ENCODE results near the gene KBTBD8. TPM values are rescaled to one million over a fixed set of nuclear protein-coding genes. Genes with fewer than 3 reads are reported as not detected.

KBTBD8 gene
- polyA plus RNA-seq, 2 donors = 0.47 to 0.56 TPM

GRCh38 chr3:66994588-66994987 is 3.5 kb upstream of the KBTBD8 start:
- H3K4me3 ChIP-seq (ENCODE audit: low read depth in 1 of 2, low read length in 2 of 2) = no peak overlapping the region
- 75 to 77% methylated on average over 1 of the region's 1 CpG for WGBS, 2 donors
- no peaks in the 10 kb centered on the region for H3K27me3 ChIP-seq (ENCODE audit: control insufficient read depth in 1 of 2, insufficient read depth in 2 of 2, low read length in 2 of 2)
- H3K4me1 ChIP-seq (ENCODE audit: control insufficient read depth in 2 of 2, insufficient read depth in 2 of 2, low read length in 1 of 2) = peaks cover 0 to 2% of the 10 kb centered on the region in 2 donors
- no peaks in the 10 kb centered on the region for H3K36me3 ChIP-seq (ENCODE audit: control insufficient read depth in 2 of 2, insufficient read depth in 2 of 2, low read length in 1 of 2)
- no peak overlapping the region for H3K27ac ChIP-seq (ENCODE audit: low read depth in 2 of 2, low read length in 1 of 2)
- H3K9me3 ChIP-seq (ENCODE audit: control insufficient read depth in 2 of 2, insufficient read depth in 1 of 2, low read depth in 1 of 2, low read length in 1 of 2) = no peaks in the 10 kb centered on the region

GRCh38 chr3:66996696-66997095 is 1.4 kb upstream of the KBTBD8 start:
- Histone ChIP-seq H3K4me1 (ENCODE audit: control insufficient read depth in 2 of 2, insufficient read depth in 2 of 2, low read length in 1 of 2) (peaks cover 0 to 2% of the 10 kb centered on the region in 2 donors), H3K27me3 (ENCODE audit: control insufficient read depth in 1 of 2, insufficient read depth in 2 of 2, low read length in 2 of 2) (no peaks in the 10 kb centered on the region), H3K36me3 (ENCODE audit: control insufficient read depth in 2 of 2, insufficient read depth in 2 of 2, low read length in 1 of 2) (no peaks in the 10 kb centered on the region), H3K27ac (ENCODE audit: low read depth in 2 of 2, low read length in 1 of 2) (no peak overlapping the region), H3K9me3 (ENCODE audit: control insufficient read depth in 2 of 2, insufficient read depth in 1 of 2, low read depth in 1 of 2, low read length in 1 of 2) (no peaks in the 10 kb centered on the region), H3K4me3 (ENCODE audit: low read depth in 1 of 2, low read length in 2 of 2) (no peak overlapping the region)
- whole genome bisulfite sequencing, 2 donors = 61 to 62% methylated on average over 4 of the region's 4 CpGs

GRCh38 chr3:66997560-66998112 is 471 bp upstream of the KBTBD8 start:
- no peaks in the 10 kb centered on the region for H3K9me3 ChIP-seq (ENCODE audit: control insufficient read depth in 2 of 2, insufficient read depth in 1 of 2, low read depth in 1 of 2, low read length in 1 of 2)
- peak overlapping the region; percentile 12 to 89 for H3K4me3 ChIP-seq (ENCODE audit: low read depth in 1 of 2, low read length in 2 of 2)
- 6 to 7% methylated on average over 18 of the region's 18 CpGs for WGBS, 2 donors
- H3K27ac ChIP-seq (ENCODE audit: low read depth in 2 of 2, low read length in 1 of 2) = peak overlapping the region in 1 of 2 donors; percentile 35
- H3K4me1 ChIP-seq (ENCODE audit: control insufficient read depth in 2 of 2, insufficient read depth in 2 of 2, low read length in 1 of 2) = peaks cover 0 to 2% of the 10 kb centered on the region in 2 donors
- no peaks in the 10 kb centered on the region for H3K36me3 ChIP-seq (ENCODE audit: control insufficient read depth in 2 of 2, insufficient read depth in 2 of 2, low read length in 1 of 2)
- H3K27me3 ChIP-seq (ENCODE audit: control insufficient read depth in 1 of 2, insufficient read depth in 2 of 2, low read length in 2 of 2) = no peaks in the 10 kb centered on the region

GRCh38 chr3:66998904-66999235 is 763 bp downstream of the KBTBD8 start:
- H3K36me3 ChIP-seq (ENCODE audit: control insufficient read depth in 2 of 2, insufficient read depth in 2 of 2, low read length in 1 of 2) = no peaks in the 10 kb centered on the region
- no peaks in the 10 kb centered on the region for H3K27me3 ChIP-seq (ENCODE audit: control insufficient read depth in 1 of 2, insufficient read depth in 2 of 2, low read length in 2 of 2)
- no peaks in the 10 kb centered on the region for H3K9me3 ChIP-seq (ENCODE audit: control insufficient read depth in 2 of 2, insufficient read depth in 1 of 2, low read depth in 1 of 2, low read length in 1 of 2)
- peak overlapping the region; percentile 70 to 82 for H3K27ac ChIP-seq (ENCODE audit: low read depth in 2 of 2, low read length in 1 of 2)
- peaks cover 0 to 2% of the 10 kb centered on the region in 2 donors for H3K4me1 ChIP-seq (ENCODE audit: control insufficient read depth in 2 of 2, insufficient read depth in 2 of 2, low read length in 1 of 2)
- H3K4me3 ChIP-seq (ENCODE audit: low read depth in 1 of 2, low read length in 2 of 2) = peak overlapping the region; percentile 86 to 89
- 2 to 3% methylated on average over 10 of the region's 10 CpGs for WGBS, 2 donors

- WGBS, 2 donors = 57 to 60% methylated on average over 2 of the region's 2 CpGs
- H3K4me1 ChIP-seq (ENCODE audit: control insufficient read depth in 2 of 2, insufficient read depth in 2 of 2, low read length in 1 of 2) = peaks cover 0 to 2% of the 10 kb centered on the region in 2 donors
- no peak overlapping the region for H3K27ac ChIP-seq (ENCODE audit: low read depth in 2 of 2, low read length in 1 of 2)
- no peaks in the 10 kb centered on the region for H3K9me3 ChIP-seq (ENCODE audit: control insufficient read depth in 2 of 2, insufficient read depth in 1 of 2, low read depth in 1 of 2, low read length in 1 of 2)
- H3K36me3 ChIP-seq (ENCODE audit: control insufficient read depth in 2 of 2, insufficient read depth in 2 of 2, low read length in 1 of 2) = no peaks in the 10 kb centered on the region
- H3K4me3 ChIP-seq (ENCODE audit: low read depth in 1 of 2, low read length in 2 of 2) = no peak overlapping the region
- H3K27me3 ChIP-seq (ENCODE audit: control insufficient read depth in 1 of 2, insufficient read depth in 2 of 2, low read length in 2 of 2) = no peaks in the 10 kb centered on the region
Observed at GRCh38 chr3:67000009-67000408, 1.9 kb downstream of the KBTBD8 start.

GRCh38 chr3:67001086-67001861 is 3.2 kb downstream of the KBTBD8 start:
- Histone ChIP-seq H3K9me3 (ENCODE audit: control insufficient read depth in 2 of 2, insufficient read depth in 1 of 2, low read depth in 1 of 2, low read length in 1 of 2) (no peaks in the 10 kb centered on the region), H3K4me3 (ENCODE audit: low read depth in 1 of 2, low read length in 2 of 2) (no peak overlapping the region), H3K36me3 (ENCODE audit: control insufficient read depth in 2 of 2, insufficient read depth in 2 of 2, low read length in 1 of 2) (no peaks in the 10 kb centered on the region), H3K27ac (ENCODE audit: low read depth in 2 of 2, low read length in 1 of 2) (no peak overlapping the region), H3K4me1 (ENCODE audit: control insufficient read depth in 2 of 2, insufficient read depth in 2 of 2, low read length in 1 of 2) (peaks cover 0 to 2% of the 10 kb centered on the region in 2 donors), H3K27me3 (ENCODE audit: control insufficient read depth in 1 of 2, insufficient read depth in 2 of 2, low read length in 2 of 2) (no peaks in the 10 kb centered on the region)
- WGBS, 2 donors = 88 to 89% methylated on average over 8 of the region's 8 CpGs

GRCh38 chr3:67005974-67006373 is 7.9 kb downstream of the KBTBD8 start:
- H3K27me3 ChIP-seq (ENCODE audit: control insufficient read depth in 1 of 2, insufficient read depth in 2 of 2, low read length in 2 of 2) = no peaks in the 10 kb centered on the region
- no peaks in the 10 kb centered on the region for H3K4me1 ChIP-seq (ENCODE audit: control insufficient read depth in 2 of 2, insufficient read depth in 2 of 2, low read length in 1 of 2)
- H3K9me3 ChIP-seq (ENCODE audit: control insufficient read depth in 2 of 2, insufficient read depth in 1 of 2, low read depth in 1 of 2, low read length in 1 of 2) = no peaks in the 10 kb centered on the region
- 92 to 93% methylated on average over 1 of the region's 1 CpG for WGBS, 2 donors
- H3K27ac ChIP-seq (ENCODE audit: low read depth in 2 of 2, low read length in 1 of 2) = no peak overlapping the region
- no peaks in the 10 kb centered on the region for H3K36me3 ChIP-seq (ENCODE audit: control insufficient read depth in 2 of 2, insufficient read depth in 2 of 2, low read length in 1 of 2)
- H3K4me3 ChIP-seq (ENCODE audit: low read depth in 1 of 2, low read length in 2 of 2) = no peak overlapping the region

GRCh38 chr3:67006460-67006859 is 8.4 kb downstream of the KBTBD8 start:
- Histone ChIP-seq H3K27me3 (ENCODE audit: control insufficient read depth in 1 of 2, insufficient read depth in 2 of 2, low read length in 2 of 2) (no peaks in the 10 kb centered on the region), H3K36me3 (ENCODE audit: control insufficient read depth in 2 of 2, insufficient read depth in 2 of 2, low read length in 1 of 2) (no peaks in the 10 kb centered on the region), H3K4me1 (ENCODE audit: control insufficient read depth in 2 of 2, insufficient read depth in 2 of 2, low read length in 1 of 2) (no peaks in the 10 kb centered on the region), H3K4me3 (ENCODE audit: low read depth in 1 of 2, low read length in 2 of 2) (no peak overlapping the region), H3K27ac (ENCODE audit: low read depth in 2 of 2, low read length in 1 of 2) (no peak overlapping the region), H3K9me3 (ENCODE audit: control insufficient read depth in 2 of 2, insufficient read depth in 1 of 2, low read depth in 1 of 2, low read length in 1 of 2) (no peaks in the 10 kb centered on the region)
- WGBS, 2 donors = 74 to 77% methylated on average over 5 of the region's 5 CpGs

GRCh38 chr3:67008388-67008787 is 10.3 kb downstream of the KBTBD8 start:
- WGBS, 2 donors = 88 to 90% methylated on average over 2 of the region's 2 CpGs
- no peaks in the 10 kb centered on the region for H3K4me1 ChIP-seq (ENCODE audit: control insufficient read depth in 2 of 2, insufficient read depth in 2 of 2, low read length in 1 of 2)
- H3K27me3 ChIP-seq (ENCODE audit: control insufficient read depth in 1 of 2, insufficient read depth in 2 of 2, low read length in 2 of 2) = no peaks in the 10 kb centered on the region

GRCh38 chr3:67009716-67010115 is 11.6 kb downstream of the KBTBD8 start:
- no peak overlapping the region for H3K4me3 ChIP-seq (ENCODE audit: low read depth in 1 of 2, low read length in 2 of 2)
- no peaks in the 10 kb centered on the region for H3K36me3 ChIP-seq (ENCODE audit: control insufficient read depth in 2 of 2, insufficient read depth in 2 of 2, low read length in 1 of 2)
- no peaks in the 10 kb centered on the region for H3K4me1 ChIP-seq (ENCODE audit: control insufficient read depth in 2 of 2, insufficient read depth in 2 of 2, low read length in 1 of 2)
- 73 to 85% methylated on average over 3 of the region's 3 CpGs for WGBS, 2 donors
- H3K27me3 ChIP-seq (ENCODE audit: control insufficient read depth in 1 of 2, insufficient read depth in 2 of 2, low read length in 2 of 2) = no peaks in the 10 kb centered on the region
- no peak overlapping the region for H3K27ac ChIP-seq (ENCODE audit: low read depth in 2 of 2, low read length in 1 of 2)
- no peaks in the 10 kb centered on the region for H3K9me3 ChIP-seq (ENCODE audit: control insufficient read depth in 2 of 2, insufficient read depth in 1 of 2, low read depth in 1 of 2, low read length in 1 of 2)

More at GRCh38 chr3:67008388-67008787, 10.3 kb downstream of the KBTBD8 start:
- H3K27ac ChIP-seq (ENCODE audit: low read depth in 2 of 2, low read length in 1 of 2) = no peak overlapping the region
- H3K9me3 ChIP-seq (ENCODE audit: control insufficient read depth in 2 of 2, insufficient read depth in 1 of 2, low read depth in 1 of 2, low read length in 1 of 2) = no peaks in the 10 kb centered on the region
- no peaks in the 10 kb centered on the region for H3K36me3 ChIP-seq (ENCODE audit: control insufficient read depth in 2 of 2, insufficient read depth in 2 of 2, low read length in 1 of 2)
- no peak overlapping the region for H3K4me3 ChIP-seq (ENCODE audit: low read depth in 1 of 2, low read length in 2 of 2)

Measured in esophagus (tissue), 2 donors.